Activated CD4-positive, alpha-beta memory T cell treated with anti-CD3 and anti-CD28 coated beads for 36 hours (primary cell): Measurements from ENCODE around the gene CAMTA1. TPM values are rescaled to one million over a fixed set of nuclear protein-coding genes. Genes with fewer than 3 reads are reported as not detected.

Source experiments
- CTCF ChIA-PET: fragments of 350-600 bp; sonication (Branson Sonifier 250); formaldehyde crosslinking; loops from one replicate; lab custom pipeline; 2021; ENCODE audit warnings: antibody characterized with exemption, inconsistent platforms; lab: Charles Lee
- POLR2A ChIA-PET: fragments of 350-600 bp; sonication (Branson Sonifier 250); formaldehyde crosslinking; loops from one replicate; lab custom pipeline; 2021; ENCODE audit warnings: antibody characterized with exemption; lab: Charles Lee
- DNase-seq: peaks from one replicate; pipeline ENCODE4 v3.0.0-alpha.2; 2020
- H3K27ac Mint-ChIP-seq: one replicate; pipeline ENCODE4 v1.8.0; 2021; ENCODE audit warnings: mixed read lengths
- H3K27me3 Mint-ChIP-seq: one replicate; pipeline ENCODE4 v1.8.0; 2021; ENCODE audit warnings: mixed read lengths
- H3K36me3 Mint-ChIP-seq: one replicate; pipeline ENCODE4 v1.8.0; 2021; ENCODE audit warnings: mixed read lengths
- H3K4me1 Mint-ChIP-seq: one replicate; pipeline ENCODE4 v1.8.0; 2021; ENCODE audit warnings: low read depth, mixed read lengths
- H3K4me3 Mint-ChIP-seq: one replicate; pipeline ENCODE4 v1.8.0; 2021; ENCODE audit warnings: mild to moderate bottlenecking, mixed read lengths
- H3K9me3 Mint-ChIP-seq: one replicate; pipeline ENCODE4 v1.8.0; 2021; ENCODE audit warnings: mixed read lengths
- intact Hi-C: fragments of 100-400 bp; cut with micrococcal nuclease; formaldehyde crosslinking; loops from one replicate; pipeline ENCODE4 v1.15.1; 2023
- total RNA-seq, 2 experiments: library from RNA; stranded (reverse); gene quantifications; one replicate each; pipeline ENCODE4 v1.2.3, GENCODE V29; 2021

Gene CAMTA1
- total RNA-seq, 2 experiments from 2014 or later: 64.7 to 68.9 TPM

- H3K4me3 Mint-ChIP-seq: no peak overlapping the region
- ChIA-PET CTCF (no interaction called here), POLR2A (no interaction called here)
- intact Hi-C loops: no loop called here
- no peaks in the 10 kb centered on the region for H3K36me3 Mint-ChIP-seq
- peaks cover 23% of the 10 kb centered on the region for H3K27me3 Mint-ChIP-seq
- H3K27ac Mint-ChIP-seq: no peak overlapping the region
- no peaks in the 10 kb centered on the region for H3K4me1 Mint-ChIP-seq
- DNase-seq: no peak
- H3K9me3 Mint-ChIP-seq: no peaks in the 10 kb centered on the region
Measured at GRCh38 chr1:7606096-7606495, 820.8 kb downstream of the CAMTA1 start.

- no peaks in the 10 kb centered on the region for H3K4me1 Mint-ChIP-seq
Measured at GRCh38 chr1:7607097-7607496, 821.8 kb downstream of the CAMTA1 start.

DNA sequence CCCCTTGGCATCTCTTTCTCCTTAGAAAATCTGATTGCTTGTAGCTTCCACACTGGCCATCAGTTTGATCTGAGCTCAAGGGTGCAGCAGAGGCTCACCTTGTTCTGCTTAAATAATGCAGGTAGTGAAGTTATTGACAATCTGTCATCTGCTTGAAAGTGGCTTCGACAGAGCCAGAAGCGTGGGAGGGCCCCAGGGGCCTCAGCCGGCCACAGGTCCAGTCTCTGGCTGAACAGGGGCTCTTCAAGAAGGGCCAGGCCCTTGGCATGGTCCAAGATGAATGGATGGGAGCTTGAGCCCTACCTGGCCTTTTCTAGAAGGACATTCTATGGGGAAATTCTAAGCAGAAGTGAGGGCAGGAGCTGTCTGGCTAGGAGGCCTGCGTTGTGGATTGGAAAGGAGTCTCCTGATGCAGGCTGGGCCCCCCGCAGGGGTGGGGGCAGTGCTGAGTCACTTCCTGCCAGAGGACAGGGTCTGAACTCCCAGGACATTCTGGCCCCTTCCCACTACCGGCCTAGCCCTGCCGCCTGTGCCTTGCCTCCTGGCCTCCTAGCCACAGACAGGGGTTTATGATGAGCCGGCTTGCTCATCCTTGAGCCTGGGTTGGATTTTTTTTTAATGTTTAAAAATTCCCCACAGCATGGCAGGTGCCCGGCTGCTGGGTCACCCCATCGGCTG lies 823.5 kb downstream of the CAMTA1 start:
- Mint-ChIP-seq H3K27me3 (peaks cover 25% of the 10 kb centered on the region), H3K9me3 (no peaks in the 10 kb centered on the region), H3K36me3 (no peaks in the 10 kb centered on the region), H3K4me1 (no peaks in the 10 kb centered on the region), H3K27ac (no peak overlapping the region), H3K4me3 (no peak overlapping the region)
- intact Hi-C loops: no loop called here
- ChIA-PET CTCF (no interaction called here), POLR2A (no interaction called here)
- no peak for DNase-seq

More at GRCh38 chr1:7607097-7607496, 821.8 kb downstream of the CAMTA1 start:
- intact Hi-C loops: no loop called here
- Mint-ChIP-seq H3K27me3 (peaks cover 25% of the 10 kb centered on the region), H3K4me3 (no peak overlapping the region), H3K27ac (no peak overlapping the region), H3K9me3 (no peaks in the 10 kb centered on the region), H3K36me3 (no peaks in the 10 kb centered on the region)
- ChIA-PET POLR2A (no interaction called here), CTCF (no interaction called here)
- DNase-seq: no peak

DNA sequence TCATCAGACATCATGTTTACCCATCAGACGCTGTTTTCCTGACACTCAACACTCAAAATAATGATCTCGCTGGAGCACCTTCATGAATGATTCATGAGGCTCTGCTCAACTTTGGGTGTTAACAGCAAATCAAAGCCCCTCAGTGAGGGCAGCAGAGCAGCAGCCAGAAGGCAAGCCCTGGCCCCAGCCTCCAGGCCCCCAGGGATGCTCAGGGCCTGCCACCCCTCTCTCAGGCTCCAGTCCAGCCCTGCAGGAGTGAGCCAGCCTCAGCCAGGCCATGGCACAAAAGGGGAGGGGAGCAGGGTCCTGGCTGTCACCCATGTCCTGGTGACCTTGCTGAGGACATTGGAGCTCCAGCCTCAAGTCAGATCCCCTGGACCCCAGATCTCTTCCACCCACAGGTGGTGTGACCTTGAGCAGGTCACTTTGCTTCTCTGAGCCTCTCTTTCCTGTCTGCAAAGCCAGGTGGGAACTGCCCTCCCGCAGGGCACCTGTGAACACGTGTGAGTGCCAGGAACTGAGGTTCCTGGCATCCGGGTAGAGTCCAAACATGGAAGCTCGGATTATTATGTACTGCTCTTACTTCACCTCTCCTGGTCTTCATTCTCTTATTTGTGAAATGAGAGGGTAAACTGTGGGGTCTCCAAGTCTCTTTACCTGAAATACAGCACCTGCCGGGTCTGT lies 824.2 kb downstream of the CAMTA1 start:
- intact Hi-C loops: no loop called here
- Mint-ChIP-seq H3K4me3 (no peak overlapping the region), H3K27me3 (peaks cover 20% of the 10 kb centered on the region), H3K4me1 (no peaks in the 10 kb centered on the region), H3K9me3 (no peaks in the 10 kb centered on the region), H3K27ac (no peak overlapping the region), H3K36me3 (no peaks in the 10 kb centered on the region)
- POLR2A ChIA-PET: no interaction called here
- CTCF ChIA-PET: no interaction called here
- DNase-seq: no peak

GRCh38 chr1:7610106-7610731 lies 825.0 kb downstream of the CAMTA1 start:
- H3K36me3 Mint-ChIP-seq: no peaks in the 10 kb centered on the region
- ChIA-PET POLR2A (interaction anchor here (0.5 kb wide), 1 partner anchor 1939 kb away, joined by 3 read pairs; no protein-coding TSS in a partner anchor), CTCF (no interaction called here)
- no peaks in the 10 kb centered on the region for H3K9me3 Mint-ChIP-seq
- no peak overlapping the region for H3K4me3 Mint-ChIP-seq
- no peak overlapping the region for H3K27ac Mint-ChIP-seq
- H3K27me3 Mint-ChIP-seq: peaks cover 25% of the 10 kb centered on the region
- intact Hi-C loops: no loop called here
- no peaks in the 10 kb centered on the region for H3K4me1 Mint-ChIP-seq
- no peak for DNase-seq

DNA sequence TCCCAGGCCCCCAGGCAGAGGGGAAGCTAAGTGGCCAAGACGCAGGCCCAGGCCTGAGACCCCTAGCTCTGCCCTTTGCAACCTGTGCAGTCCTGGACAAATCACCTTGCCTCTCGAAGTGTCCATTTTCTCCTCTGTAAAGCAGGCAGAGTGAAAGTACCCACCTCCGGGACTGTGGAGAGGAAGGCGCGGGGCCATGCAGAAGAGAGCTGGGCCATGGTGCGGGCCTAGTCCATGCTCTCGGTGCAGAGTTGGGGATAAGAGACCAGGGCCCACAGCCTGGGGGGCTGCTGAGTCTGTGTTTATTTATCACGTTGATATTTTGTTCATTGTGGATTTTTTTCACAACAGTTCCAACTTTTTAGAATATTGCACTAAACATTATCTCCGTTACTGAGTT lies 825.7 kb downstream of the CAMTA1 start:
- no peaks in the 10 kb centered on the region for H3K9me3 Mint-ChIP-seq
- no peak overlapping the region for H3K27ac Mint-ChIP-seq
- no peak for DNase-seq
- ChIA-PET CTCF (no interaction called here), POLR2A (no interaction called here)
- no peaks in the 10 kb centered on the region for H3K4me1 Mint-ChIP-seq
- intact Hi-C loops: no loop called here
- peaks cover 20% of the 10 kb centered on the region for H3K27me3 Mint-ChIP-seq
- H3K36me3 Mint-ChIP-seq: no peaks in the 10 kb centered on the region
- H3K4me3 Mint-ChIP-seq: no peak overlapping the region

DNA sequence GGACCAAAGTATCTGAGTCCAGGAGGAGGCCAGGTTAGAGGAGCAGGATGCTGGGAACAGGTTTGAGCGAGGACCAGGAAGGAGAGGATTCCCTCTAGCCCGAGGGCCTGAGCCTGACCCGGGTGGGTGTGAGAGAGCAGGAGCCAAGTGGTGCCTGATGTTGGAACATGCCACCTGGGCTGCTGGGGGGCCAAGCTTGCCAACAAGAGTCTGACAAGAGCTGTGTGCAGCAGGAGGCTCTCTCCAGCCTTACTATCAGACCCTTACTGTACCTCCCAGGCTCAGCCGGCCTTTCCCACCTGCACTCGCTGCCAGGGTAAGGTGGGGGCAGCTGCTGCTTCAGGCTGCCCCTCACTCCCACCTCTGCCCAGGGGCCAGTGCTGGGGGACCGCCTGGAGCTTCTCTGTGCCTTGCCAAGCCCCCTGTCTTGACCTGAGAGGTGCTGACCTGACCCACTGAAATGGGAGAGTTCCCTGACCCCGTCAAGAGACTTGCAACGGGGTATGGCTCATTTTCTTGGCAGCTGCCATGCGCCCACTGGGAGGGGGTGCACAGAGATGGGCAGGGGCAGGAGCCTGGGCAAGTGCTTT lies 826.3 kb downstream of the CAMTA1 start:
- Mint-ChIP-seq H3K4me3 (no peak overlapping the region), H3K27me3 (peaks cover 16% of the 10 kb centered on the region), H3K9me3 (no peaks in the 10 kb centered on the region), H3K27ac (no peak overlapping the region), H3K36me3 (no peaks in the 10 kb centered on the region), H3K4me1 (no peaks in the 10 kb centered on the region)
- POLR2A ChIA-PET: no interaction called here
- no peak for DNase-seq
- intact Hi-C loops: no loop called here
- CTCF ChIA-PET: no interaction called here

DNA sequence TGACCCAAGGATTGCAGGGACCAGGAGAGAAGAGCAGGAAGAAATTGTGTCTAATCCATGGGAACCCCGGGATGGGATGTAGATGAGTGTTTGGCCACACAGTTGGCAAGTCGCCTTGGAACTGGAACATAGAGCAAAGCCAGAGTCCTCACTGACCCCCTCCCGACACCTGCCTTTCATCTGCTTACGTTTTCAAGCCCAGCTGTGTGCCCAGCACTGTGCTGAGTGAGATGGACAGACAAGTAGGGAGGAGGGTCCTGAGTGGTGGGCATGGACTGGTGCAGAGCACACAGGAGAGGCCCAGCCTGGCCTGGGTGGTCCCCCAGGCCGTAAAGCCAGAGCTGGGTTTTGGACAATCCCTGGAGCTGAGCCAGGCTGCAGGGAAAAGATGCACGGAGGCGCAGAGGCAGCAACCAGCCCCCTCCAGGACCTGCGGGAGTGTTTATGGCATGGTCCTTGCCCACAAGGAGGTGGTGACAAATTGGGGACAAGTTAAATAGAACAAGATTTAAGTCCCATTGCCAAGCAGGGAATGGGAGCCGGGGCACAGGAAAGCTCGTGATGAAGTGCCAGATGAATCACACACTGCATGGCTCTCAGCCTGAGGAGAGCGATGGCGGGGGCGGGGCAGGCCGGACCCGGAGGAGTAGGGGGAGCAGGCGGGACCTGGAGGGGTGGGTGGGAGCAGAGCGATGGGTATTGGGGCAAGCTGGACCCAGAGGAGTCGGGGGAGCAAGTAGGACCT lies 828.0 kb downstream of the CAMTA1 start:
- no peak overlapping the region for H3K4me3 Mint-ChIP-seq
- no peaks in the 10 kb centered on the region for H3K4me1 Mint-ChIP-seq
- ChIA-PET CTCF (no interaction called here), POLR2A (no interaction called here)
- peaks cover 7% of the 10 kb centered on the region for H3K27me3 Mint-ChIP-seq
- DNase-seq: no peak
- no peaks in the 10 kb centered on the region for H3K36me3 Mint-ChIP-seq
- H3K27ac Mint-ChIP-seq: no peak overlapping the region
- no peaks in the 10 kb centered on the region for H3K9me3 Mint-ChIP-seq
- intact Hi-C loops: no loop called here

DNA sequence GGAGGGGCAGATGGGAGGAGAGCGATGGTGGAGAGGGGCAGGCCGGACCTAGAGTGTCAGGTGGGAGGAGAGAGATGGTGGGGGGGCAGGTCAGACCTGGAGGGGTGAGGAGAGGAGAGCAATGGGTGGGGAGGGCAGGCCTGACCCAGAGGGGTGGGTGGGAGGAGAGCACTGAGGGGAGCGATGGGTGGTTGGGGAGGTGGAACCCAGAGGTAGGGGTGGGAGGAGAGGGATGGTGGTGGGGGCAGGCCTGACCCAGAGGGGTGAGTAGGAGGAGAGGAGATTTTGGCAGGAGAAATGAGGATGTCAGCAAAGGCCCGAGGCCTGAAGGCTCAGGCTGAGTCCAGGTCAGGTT lies 828.6 kb downstream of the CAMTA1 start:
- POLR2A ChIA-PET: no interaction called here

GRCh38 chr1:7614576-7615074 lies 829.4 kb downstream of the CAMTA1 start:
- intact Hi-C loops: no loop called here
- Mint-ChIP-seq H3K36me3 (no peaks in the 10 kb centered on the region), H3K27ac (no peak overlapping the region), H3K9me3 (no peaks in the 10 kb centered on the region), H3K4me1 (no peaks in the 10 kb centered on the region), H3K4me3 (no peak overlapping the region), H3K27me3 (peaks cover 11% of the 10 kb centered on the region)
- DNase-seq: no peak
- CTCF ChIA-PET: interaction anchor here (0.6 kb wide), 1 partner anchor 32 kb away, joined by 3 read pairs; no protein-coding TSS in a partner anchor
- POLR2A ChIA-PET: no interaction called here

More for the DNA sequence above, 828.6 kb downstream of the CAMTA1 start:
- Mint-ChIP-seq H3K4me3 (no peak overlapping the region), H3K36me3 (no peaks in the 10 kb centered on the region), H3K4me1 (no peaks in the 10 kb centered on the region), H3K27ac (no peak overlapping the region), H3K27me3 (peaks cover 8% of the 10 kb centered on the region), H3K9me3 (no peaks in the 10 kb centered on the region)
- intact Hi-C loops: no loop called here
- CTCF ChIA-PET: no interaction called here
- no peak for DNase-seq

DNA sequence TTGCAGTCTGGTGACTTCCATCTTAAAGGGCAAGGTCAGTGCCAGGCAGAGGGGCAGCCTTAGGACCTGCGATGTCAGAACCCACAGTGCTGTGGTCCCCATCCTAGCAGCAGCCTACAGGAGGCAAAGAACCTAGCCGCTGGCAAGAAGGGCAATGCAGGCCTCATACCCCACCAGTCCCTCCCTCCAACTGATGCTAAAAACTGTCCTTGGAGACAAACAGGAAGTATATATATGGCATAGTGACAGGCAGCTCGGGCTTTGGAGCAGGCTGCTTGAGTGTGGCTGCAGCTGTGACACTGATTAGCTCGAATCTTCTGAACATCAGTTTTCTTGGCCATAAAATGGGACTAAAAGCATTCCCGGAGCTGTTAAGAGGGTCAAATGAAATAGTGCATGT lies 829.9 kb downstream of the CAMTA1 start:
- POLR2A ChIA-PET: no interaction called here
- Mint-ChIP-seq H3K36me3 (no peaks in the 10 kb centered on the region), H3K27me3 (peaks cover 11% of the 10 kb centered on the region), H3K27ac (no peak overlapping the region), H3K4me3 (no peak overlapping the region), H3K9me3 (no peaks in the 10 kb centered on the region), H3K4me1 (no peaks in the 10 kb centered on the region)
- CTCF ChIA-PET: no interaction called here
- intact Hi-C loops: no loop called here
- DNase-seq: no peak
